H1 (cell line): Measurements from ENCODE around the gene FHIT. TPM values are rescaled to one million over a fixed set of nuclear protein-coding genes. Genes with fewer than 3 reads are reported as not detected.

Source experiments
- ATF2 ChIP-seq: IDR thresholded peaks from 2 replicates; pipeline ENCODE4 v1.6.1; 2012; ENCODE audit warnings: low read length, inconsistent platforms
- BACH1 ChIP-seq: IDR thresholded peaks from 2 replicates; pipeline ENCODE4 v1.6.1; 2012; ENCODE audit warnings: low read length, improper control_type of control experiment
- CBX8 ChIP-seq: fragments of 300-800, 300-1000 bp; sonication (generic); IDR thresholded peaks from 2 replicates; pipeline ENCODE4 v1.7.1; 2016; ENCODE audit warnings: low read depth, low read length, borderline replicate concordance
- E2F6 ChIP-seq: IDR thresholded peaks from 2 replicates; pipeline ENCODE4 v1.6.1; 2012; ENCODE audit warnings: inconsistent platforms
- MAX ChIP-seq: IDR thresholded peaks from 2 replicates; pipeline ENCODE4 v1.6.1; 2012; ENCODE audit warnings: inconsistent platforms
- RAD21 ChIP-seq, 2 experiments: IDR thresholded peaks in 1 of 2; conservative IDR thresholded peaks in 1 of 2; 2 replicates each; pipeline ENCODE4 v1.6.1; 2011; ENCODE audit warnings: low read depth in 2 of 2, low read length in 2 of 2, improper control_type of control experiment in 1 of 2, inconsistent platforms in 1 of 2, mild to moderate bottlenecking in 1 of 2, moderate library complexity in 1 of 2
- RFX5 ChIP-seq: IDR thresholded peaks from 2 replicates; pipeline ENCODE4 v1.6.1; 2011; ENCODE audit warnings: low read depth, low read length, improper control_type of control experiment, borderline replicate concordance
- SIN3A ChIP-seq, 2 experiments: IDR thresholded peaks in 1 of 2; conservative IDR thresholded peaks in 1 of 2; 2 replicates each; pipeline ENCODE4 v1.6.1; 2011 to 2012; ENCODE audit warnings: low read length in 2 of 2, improper control_type of control experiment in 1 of 2, low read depth in 1 of 2, mild to moderate bottlenecking in 1 of 2
- SP1 ChIP-seq: IDR thresholded peaks from 2 replicates; pipeline ENCODE4 v1.6.1; 2011; ENCODE audit warnings: low read depth, low read length
- SP2 ChIP-seq: IDR thresholded peaks from 2 replicates; pipeline ENCODE4 v1.6.1; 2012; ENCODE audit warnings: mild to moderate bottlenecking, low read length, inconsistent platforms
- SUZ12 ChIP-seq: fragments of 200-600 bp; sonication (generic); IDR thresholded peaks from 2 replicates; pipeline ENCODE4 v1.6.1; 2012; ENCODE audit warnings: mild to moderate bottlenecking, inconsistent platforms, low read length, moderate library complexity, mixed read lengths
- polyA plus RNA-seq, 7 experiments: library from polyadenylated mRNA; depleted of rRNA in 3 of 7; stranded (reverse) in 5 of 7; unstranded in 2 of 7; fragments of >200 nt in 5 of 7; fragments of 200-250 nt in 2 of 7; gene quantifications; 1 replicate in 5 of 7; 2 replicates in 1 of 7; 4 replicates in 1 of 7; pipeline versions ENCODE4 v1.2.1 to v1.2.3, GENCODE V29; 2011 to 2013; ENCODE audit warnings: missing spikeins in 2 of 7, mixed read lengths in 2 of 7
- total RNA-seq: library from RNA; stranded (reverse); fragmentation: NEBNext Ultra II Directional; extraction: Animal tissue kit (Norgen Biotek cat#: 25700); gene quantifications from 2 replicates; pipeline ENCODE4 v1.2.1, GENCODE V29; 2021

Gene FHIT
- total and polyA plus RNA-seq, 2 of the 8 experiments (the other 6 are each of a cell fraction or from before 2014, with no cell fraction given), result 1.2 to 3.2 TPM

- no peak for TF ChIP-seq SIN3A (conservative IDR thresholded peaks at IDR 0.05 in 1 of 2, IDR thresholded peaks at IDR 0.05 in 1 of 2; ENCODE audit: low read depth in 1 of 2, low read length in 2 of 2)
- TF ChIP-seq SP1, result no peak
- no peak for TF ChIP-seq SP2
- no peak for TF ChIP-seq RFX5
- no peak for TF ChIP-seq CBX8
- TF ChIP-seq ATF2, result no peak
- TF ChIP-seq SUZ12, result no peak
- no peak for TF ChIP-seq RAD21 (IDR thresholded peaks at IDR 0.05 in 1 of 2, conservative IDR thresholded peaks at IDR 0.05 in 1 of 2; ENCODE audit: low read depth in 2 of 2, low read length in 2 of 2)
- no peak for TF ChIP-seq MAX
- no peak for TF ChIP-seq BACH1
- no peak for TF ChIP-seq E2F6
Observed at GRCh38 chr3:60307562-60308199, 943.6 kb downstream of the FHIT start (continued).
